H9 (cell line): ENCODE results near the gene COG8. TPM values are rescaled to one million over a fixed set of nuclear protein-coding genes. Genes with fewer than 3 reads are reported as not detected.

ENCODE experiments used
- DNase-seq: peaks from one replicate; pipeline ENCODE4 v3.0.0-alpha.2; 2017
- H2AFZ ChIP-seq: one replicate; pipeline ENCODE4 v1.6.1; 2013; ENCODE audit warnings: mild to moderate bottlenecking, low read length, control low read depth, moderate library complexity
- H2AK5ac ChIP-seq: 2 replicates; pipeline ENCODE4 v1.6.1; 2013; ENCODE audit warnings: low read length, control low read depth, mixed read lengths; ENCODE audit not compliant: insufficient read length
- H2BK120ac ChIP-seq: one replicate; pipeline ENCODE4 v1.6.1; 2013; ENCODE audit warnings: low read depth, mild to moderate bottlenecking, low read length, control low read depth, inconsistent platforms; ENCODE audit not compliant: poor library complexity, severe bottlenecking
- H2BK12ac ChIP-seq: 2 replicates; pipeline ENCODE4 v1.6.1; 2013; ENCODE audit warnings: low read length, control low read depth, mixed read lengths, low read depth; ENCODE audit not compliant: insufficient read length
- H2BK15ac ChIP-seq: 2 replicates; pipeline ENCODE4 v1.6.1; 2013; ENCODE audit warnings: low read depth, low read length, control low read depth
- H2BK20ac ChIP-seq: one replicate; pipeline ENCODE4 v1.6.1; 2013; ENCODE audit warnings: low read depth, mild to moderate bottlenecking, low read length, control low read depth, inconsistent platforms; ENCODE audit not compliant: poor library complexity, severe bottlenecking
- H2BK5ac ChIP-seq: 2 replicates; pipeline ENCODE4 v1.6.1; 2013; ENCODE audit warnings: low read length, control low read depth, mixed read lengths; ENCODE audit not compliant: insufficient read length
- H3K14ac ChIP-seq: 2 replicates; pipeline ENCODE4 v1.6.1; 2013; ENCODE audit warnings: low read length, control low read depth; ENCODE audit not compliant: insufficient read depth
- H3K18ac ChIP-seq: 2 replicates; pipeline ENCODE4 v1.6.1; 2013; ENCODE audit warnings: low read depth, mild to moderate bottlenecking, mixed read lengths, low read length, control low read depth; ENCODE audit not compliant: insufficient read length
- H3K23ac ChIP-seq: 2 replicates; pipeline ENCODE4 v1.6.1; 2013; ENCODE audit warnings: low read length, control low read depth, mixed read lengths, low read depth; ENCODE audit not compliant: insufficient read length
- H3K23me2 ChIP-seq: 2 replicates; pipeline ENCODE4 v1.6.1; 2013; ENCODE audit warnings: low read depth, mild to moderate bottlenecking, mixed read lengths, low read length, control low read depth; ENCODE audit not compliant: insufficient read length, poor library complexity, severe bottlenecking
- H3K27ac ChIP-seq: 2 replicates; pipeline ENCODE4 v1.5.1; 2013; ENCODE audit warnings: low read length, control low read depth, mixed read lengths, low read depth; ENCODE audit not compliant: insufficient read length
- H3K27me3 ChIP-seq: 2 replicates; pipeline ENCODE4 v1.6.1; 2013; ENCODE audit warnings: low read length, control low read depth, inconsistent platforms; ENCODE audit not compliant: insufficient read depth
- H3K4ac ChIP-seq: 2 replicates; pipeline ENCODE4 v1.6.1; 2013; ENCODE audit warnings: low read depth, mild to moderate bottlenecking, control low read depth, inconsistent platforms, low read length, moderate library complexity
- H3K4me1 ChIP-seq: 2 replicates; pipeline ENCODE4 v1.6.1; 2013; ENCODE audit warnings: low read length, control low read depth, inconsistent platforms; ENCODE audit not compliant: insufficient read depth
- H3K4me2 ChIP-seq: 2 replicates; pipeline ENCODE4 v1.6.1; 2013; ENCODE audit warnings: low read length, control low read depth, mixed read lengths; ENCODE audit not compliant: insufficient read length, insufficient read depth
- H3K56ac ChIP-seq: 2 replicates; pipeline ENCODE4 v1.6.1; 2013; ENCODE audit warnings: low read depth, mild to moderate bottlenecking, mixed read lengths, low read length, control low read depth; ENCODE audit not compliant: insufficient read length
- H3K79me1 ChIP-seq: 2 replicates; pipeline ENCODE4 v1.6.1; 2013; ENCODE audit warnings: low read depth, mild to moderate bottlenecking, moderate library complexity, low read length, control low read depth, inconsistent platforms; ENCODE audit not compliant: insufficient read depth, poor library complexity, severe bottlenecking
- H3K79me2 ChIP-seq: 2 replicates; pipeline ENCODE4 v1.6.1; 2013; ENCODE audit warnings: low read length, control low read depth, inconsistent platforms; ENCODE audit not compliant: insufficient read depth
- H3K9ac ChIP-seq: 2 replicates; pipeline ENCODE4 v1.6.1; 2013; ENCODE audit warnings: low read length, control low read depth, mixed read lengths; ENCODE audit not compliant: insufficient read length; ENCODE audit errors: extremely low read depth
- H3K9me3 ChIP-seq: one replicate; pipeline ENCODE4 v1.6.1; 2013; ENCODE audit warnings: low read depth, low read length, inconsistent platforms; ENCODE audit not compliant: control insufficient read depth
- H3T11ph ChIP-seq: one replicate; pipeline ENCODE4 v1.6.1; 2013; ENCODE audit warnings: mild to moderate bottlenecking, low read length, control low read depth, inconsistent platforms
- H4K20me1 ChIP-seq: one replicate; pipeline ENCODE4 v1.6.1; 2013; ENCODE audit not compliant: control insufficient read depth, insufficient read length, insufficient read depth
- H4K5ac ChIP-seq: 2 replicates; pipeline ENCODE4 v1.6.1; 2013; ENCODE audit warnings: low read depth, mild to moderate bottlenecking, mixed read lengths, low read length, control low read depth; ENCODE audit not compliant: insufficient read length
- H4K8ac ChIP-seq: replicated peaks from 2 replicates; pipeline ENCODE4 v1.6.1; 2013; ENCODE audit warnings: low read length, control low read depth, mixed read lengths, low read depth; ENCODE audit not compliant: insufficient read length
- H4K91ac ChIP-seq: 2 replicates; pipeline ENCODE4 v1.6.1; 2013; ENCODE audit warnings: low read depth, mild to moderate bottlenecking, moderate library complexity, mixed read lengths, low read length, control low read depth; ENCODE audit not compliant: insufficient read length
- H3K27ac Mint-ChIP-seq, 3 experiments: 2 replicates in 2 of 3; 3 replicates in 1 of 3; pipeline ENCODE4 v1.8.0; 2020 to 2021; ENCODE audit warnings: mixed read lengths in 3 of 3, mild to moderate bottlenecking in 1 of 3, moderate library complexity in 1 of 3
- H3K27me3 Mint-ChIP-seq: 2 replicates; pipeline ENCODE4 v1.8.0; 2021; ENCODE audit warnings: low read depth, mild to moderate bottlenecking, moderate library complexity, mixed read lengths
- H3K36me3 Mint-ChIP-seq, 3 experiments: 2 replicates in 2 of 3; 3 replicates in 1 of 3; pipeline ENCODE4 v1.8.0; 2020 to 2021; ENCODE audit warnings: low read depth in 3 of 3, mixed read lengths in 3 of 3; ENCODE audit not compliant: insufficient read depth in 1 of 3
- H3K4me1 Mint-ChIP-seq, 2 experiments: 2 replicates each; pipeline ENCODE4 v1.8.0; 2020; ENCODE audit warnings: mixed read lengths in 2 of 2
- H3K4me3 Mint-ChIP-seq, 2 experiments: 2 replicates in 1 of 2; 3 replicates in 1 of 2; pipeline ENCODE4 v1.8.0; 2020 to 2021; ENCODE audit warnings: mild to moderate bottlenecking in 2 of 2, mixed read lengths in 2 of 2, moderate library complexity in 1 of 2
- H3K9me3 Mint-ChIP-seq, 2 experiments: 2 replicates in 1 of 2; 3 replicates in 1 of 2; pipeline ENCODE4 v1.8.0; 2020; ENCODE audit warnings: mild to moderate bottlenecking in 2 of 2, mixed read lengths in 2 of 2, moderate library complexity in 1 of 2
- CTCF ChIP-seq: fragments of 200-600 bp; sonication (generic); conservative IDR thresholded peaks from 3 replicates; pipeline ENCODE4 v1.8.0; 2021; ENCODE audit warnings: antibody characterized with exemption, mild to moderate bottlenecking
- WGBS: extraction: QIAGEN DNeasy Blood & Tissue Kit; methylation state at CpG from one replicate; pipeline ENCODE4 v1.1.7; 2013; ENCODE audit warnings: missing lambda C conversion rate, low lambda C conversion rate, mixed read lengths; ENCODE audit not compliant: insufficient read length; ENCODE audit errors: extremely low coverage; 5-methylcytosine and 5-hydroxymethylcytosine counted together
- total RNA-seq: library from RNA; stranded (reverse); gene quantifications from 2 replicates; pipeline ENCODE4 v1.2.1, GENCODE V29; 2021

The COG8 gene
- total RNA-seq, 1 experiment from 2014 or later = 52.3 TPM

- Histone ChIP-seq H2BK120ac (no peak overlapping the region), H4K5ac (no peak overlapping the region), H3K56ac (no peak overlapping the region), H2BK15ac (no peak overlapping the region), H3K9me3 (no peaks in the 10 kb centered on the region), H3K27ac (no peak overlapping the region), H3K4me1 (no peaks in the 10 kb centered on the region), H3T11ph (no peak overlapping the region), H2BK5ac (no peak overlapping the region), H3K23me2 (no peaks in the 10 kb centered on the region), H3K23ac (no peak overlapping the region), H3K4ac (no peak overlapping the region), H3K9ac (no peak overlapping the region), H4K8ac (no peak overlapping the region), H3K79me2 (peaks cover 4% of the 10 kb centered on the region; the same call in 1 of the 2 replicates), H2BK12ac (no peak overlapping the region), H2BK20ac (no peak overlapping the region), H3K18ac (no peak overlapping the region), H3K14ac (no peak overlapping the region), H3K79me1 (peaks cover under 1% of the 10 kb centered on the region), H3K27me3 (no peaks in the 10 kb centered on the region), H4K20me1 (no peaks in the 10 kb centered on the region), H3K4me2 (no peak overlapping the region), H4K91ac (no peak overlapping the region), H2AK5ac (no peak overlapping the region), H2AFZ (no peak overlapping the region)
- Mint-ChIP-seq H3K27ac (no peak overlapping the region), H3K4me3 (no peak overlapping the region), H3K4me1 (peaks cover 6 to 12% of the 10 kb centered on the region in 2 experiments; a peak in 3 of 4 replicates), H3K36me3 (peaks cover 48 to 97% (median 86%) of the 10 kb centered on the region in 3 experiments), H3K9me3 (no peaks in the 10 kb centered on the region), H3K27me3 (no peaks in the 10 kb centered on the region)
- no peak for TF ChIP-seq CTCF
- no peak for DNase-seq
- WGBS = no CpG with 5 or more reads among the region's 14 CpGs
Observed at GRCh38 chr16:69323415-69323814, 15.9 kb downstream of the COG8 start.
